ENCODE data around the gene LYRM7.
"Not testable (repeated sequence)": the region's sequence is repeated elsewhere in the genome, so short reads cannot be mapped to it uniquely, and the experiment has no call there.

LYRM7 gene

GRCh38 chr5:131182839-131183238 lies 12.1 kb downstream of the LYRM7 start:
- no peak for DNase-seq

DNA sequence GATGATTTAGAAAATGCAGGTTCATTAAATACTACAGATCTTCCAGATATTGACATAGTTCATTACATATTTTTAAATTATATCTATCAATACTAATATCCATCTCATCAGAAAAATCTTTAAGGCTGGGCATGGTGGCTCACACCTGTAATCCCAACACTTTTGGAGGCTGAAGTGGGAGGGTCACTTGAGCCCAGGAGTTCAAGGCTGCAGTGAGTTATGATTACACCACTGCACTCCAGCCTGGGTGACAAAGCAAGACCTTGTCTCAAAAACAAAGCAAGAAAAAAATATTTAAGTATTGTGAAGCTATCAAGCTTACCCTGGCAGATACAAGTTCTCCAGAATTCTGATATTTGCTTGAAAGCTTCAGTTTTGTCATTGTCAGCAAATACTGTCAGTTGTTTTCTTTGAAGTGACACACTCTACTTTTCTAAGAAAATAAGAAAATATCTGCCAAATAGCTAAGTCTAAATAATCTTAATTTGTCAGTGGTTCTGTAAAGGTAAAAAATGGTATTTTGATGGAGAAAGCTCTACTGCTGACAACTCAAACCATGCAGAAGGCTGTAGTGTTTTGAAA lies 14.9 kb downstream of the LYRM7 start:
- DNase-seq = no peak

- DNase-seq = no peak
Observed at GRCh38 chr5:131186561-131187256, 16.0 kb downstream of the LYRM7 start.

GRCh38 chr5:131193106-131193505 lies 22.4 kb downstream of the LYRM7 start:
- DNase-seq = no peak

DNA sequence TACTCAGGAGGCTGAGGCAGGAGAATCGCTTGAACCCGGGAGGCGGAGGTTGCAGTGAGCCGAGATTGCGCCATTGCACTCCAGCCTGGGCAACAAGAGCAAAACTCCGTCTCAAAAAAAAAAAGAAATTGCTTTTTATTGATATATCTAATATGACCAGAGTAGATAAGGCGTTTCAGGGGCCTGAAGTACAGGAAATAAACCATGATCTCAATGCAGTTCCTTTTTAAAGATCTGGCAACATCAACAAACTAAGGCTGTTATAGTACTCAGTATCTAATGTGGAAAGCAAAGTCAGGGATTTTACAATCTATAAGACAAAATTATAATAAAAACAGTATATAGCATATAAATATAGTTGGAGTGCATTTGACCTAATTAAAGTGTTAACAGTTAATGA lies 23.2 kb downstream of the LYRM7 start:
- DNase-seq = not testable (repeated sequence)

GRCh38 chr5:131194725-131195124 lies 24.0 kb downstream of the LYRM7 start:
- DNase-seq = no peak

DNA sequence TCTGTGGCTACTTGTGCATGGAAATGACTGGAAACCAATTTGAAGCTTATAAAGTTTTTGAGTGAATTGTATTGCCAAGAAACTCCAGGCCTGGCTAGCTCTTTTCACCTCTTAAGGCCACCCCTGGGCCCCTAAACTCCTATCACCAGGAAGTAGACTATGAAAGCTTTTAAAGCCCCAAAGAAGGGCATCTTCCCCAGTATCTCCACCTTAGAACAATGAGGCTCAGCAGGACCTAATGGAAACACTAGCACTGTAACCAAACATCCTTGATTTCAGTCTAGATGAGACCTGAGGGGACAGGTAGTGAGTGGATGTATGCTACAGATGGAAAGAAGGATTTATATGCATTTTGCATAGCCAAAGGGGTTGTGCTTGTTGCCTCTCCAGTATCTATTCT lies 25.0 kb downstream of the LYRM7 start:
- DNase-seq = no peak

DNA sequence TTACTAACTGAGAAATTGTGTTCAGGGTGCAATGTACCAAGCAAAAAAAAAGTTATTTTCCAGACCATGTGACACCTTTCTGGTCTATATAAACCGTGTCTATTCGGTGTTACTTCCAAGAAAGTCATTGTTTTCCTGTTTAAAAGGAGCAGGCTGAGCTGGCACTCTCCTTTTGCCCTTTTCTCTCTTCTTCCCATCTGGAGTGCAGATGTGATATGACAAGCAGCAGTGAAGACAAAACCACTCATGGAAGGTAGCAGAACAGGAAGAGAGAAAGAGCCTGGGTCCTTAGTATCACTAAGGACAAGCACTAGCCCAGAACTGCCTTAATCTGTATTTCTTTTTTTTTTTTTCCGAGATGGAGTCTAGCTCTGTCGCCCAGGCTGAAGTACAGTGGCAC lies 25.6 kb downstream of the LYRM7 start:
- no peak for DNase-seq

- DNase-seq = no peak
Observed at GRCh38 chr5:131198625-131199024, 27.9 kb downstream of the LYRM7 start.

- DNase-seq = no peak
Observed at GRCh38 chr5:131200560-131200959, 29.8 kb downstream of the LYRM7 start.

DNA sequence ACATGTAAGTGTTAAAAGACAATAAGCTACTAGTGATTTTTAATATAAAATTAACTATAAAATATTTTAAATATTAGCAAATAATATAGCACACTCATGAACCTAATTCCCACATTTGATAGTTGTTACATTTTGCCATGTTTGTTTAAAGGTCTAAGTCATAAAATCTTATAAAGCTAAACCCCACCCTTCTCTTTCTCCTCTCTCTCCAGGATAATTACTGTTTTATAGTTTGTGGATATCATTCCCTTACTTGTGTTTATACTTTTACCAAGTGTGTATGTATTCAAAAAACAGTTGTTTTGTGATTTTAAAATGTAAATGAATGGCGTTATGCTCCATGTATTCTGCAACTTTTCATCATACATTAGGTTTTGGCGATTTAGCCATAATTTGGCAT lies 34.2 kb downstream of the LYRM7 start:
- no peak for DNase-seq

GRCh38 chr5:131206061-131206460 lies 35.3 kb downstream of the LYRM7 start:
- no peak for DNase-seq

GRCh38 chr5:131206772-131207171 lies 36.0 kb downstream of the LYRM7 start:
- DNase-seq = no peak

- DNase-seq = no peak
Observed at GRCh38 chr5:131209175-131209505, 38.4 kb downstream of the LYRM7 start.

DNA sequence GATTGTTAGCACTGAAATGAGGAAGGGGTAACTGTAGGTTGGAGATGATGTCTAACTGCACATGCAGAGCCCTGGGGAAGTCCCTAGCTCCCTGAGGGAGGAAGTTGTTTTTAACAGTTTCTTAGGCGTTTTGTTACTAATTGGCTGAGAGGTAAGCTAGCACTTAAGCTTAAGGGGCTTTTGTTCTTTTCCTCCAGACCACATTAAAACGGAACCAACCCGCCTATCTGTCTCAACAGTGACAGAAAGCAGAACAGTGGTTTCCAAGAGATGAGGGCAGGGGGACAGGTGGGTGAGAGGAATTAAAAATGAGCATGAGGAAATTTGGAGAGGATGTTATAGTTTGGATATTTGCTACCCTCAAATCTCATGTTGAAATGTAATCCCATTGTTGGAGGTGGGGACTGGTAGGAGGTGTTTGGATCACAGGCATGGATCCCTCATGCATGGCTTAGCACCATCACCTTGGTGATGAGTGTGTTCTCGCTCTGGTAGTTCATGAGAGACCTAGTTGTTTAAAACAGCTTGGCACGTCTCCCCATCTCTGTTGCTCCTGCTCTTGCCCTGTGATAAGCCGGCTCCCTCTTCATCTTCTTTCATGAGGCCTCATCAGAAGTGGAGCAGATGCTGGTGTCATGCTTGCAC lies 38.9 kb downstream of the LYRM7 start:
- DNase-seq = peak; percentile 2

DNA sequence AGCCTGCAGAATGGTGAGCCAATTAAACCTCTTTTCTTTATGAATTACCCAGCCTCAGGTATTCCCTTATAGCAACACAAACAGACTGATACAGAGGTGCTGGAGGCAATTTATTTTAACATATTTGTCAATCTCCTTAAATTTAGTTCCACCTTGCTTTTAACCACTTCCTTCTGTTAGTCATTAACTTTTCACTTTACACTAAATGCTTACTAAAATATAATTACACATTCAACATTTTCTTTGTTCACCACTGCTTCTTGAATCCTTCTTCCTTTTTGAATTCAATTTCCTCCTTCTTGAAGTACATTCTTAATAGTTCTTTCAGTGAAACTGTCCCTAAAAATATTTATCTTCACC lies 39.4 kb downstream of the LYRM7 start:
- no peak for DNase-seq

- DNase-seq = no peak
Observed at GRCh38 chr5:131211669-131212068, 40.9 kb downstream of the LYRM7 start.

DNA sequence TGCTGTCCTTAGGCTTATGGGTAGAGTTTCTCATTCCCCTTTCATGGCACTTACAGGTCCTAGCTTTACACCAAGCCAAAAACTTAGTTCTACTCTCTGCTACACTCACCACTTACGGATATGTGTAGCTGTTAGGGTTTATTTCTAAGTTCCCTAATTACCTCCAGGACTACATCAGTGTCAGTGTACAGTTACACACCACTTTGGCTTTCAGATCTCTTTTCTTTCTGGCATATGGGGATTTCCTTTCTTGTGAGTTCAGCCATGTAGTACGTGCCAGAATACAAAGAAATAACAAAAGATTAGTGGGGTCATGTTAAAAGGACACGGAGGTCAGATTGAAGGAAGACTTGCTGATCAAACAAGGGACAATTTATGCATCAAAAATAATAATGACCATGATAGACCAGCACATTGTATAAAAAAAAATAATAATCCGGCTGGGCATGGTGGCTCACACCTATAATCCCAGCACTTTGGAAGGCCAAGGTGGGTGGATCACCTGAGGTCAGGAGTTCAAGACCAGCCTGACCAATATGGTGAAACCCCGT lies 41.8 kb downstream of the LYRM7 start:
- DNase-seq = no peak

DNA sequence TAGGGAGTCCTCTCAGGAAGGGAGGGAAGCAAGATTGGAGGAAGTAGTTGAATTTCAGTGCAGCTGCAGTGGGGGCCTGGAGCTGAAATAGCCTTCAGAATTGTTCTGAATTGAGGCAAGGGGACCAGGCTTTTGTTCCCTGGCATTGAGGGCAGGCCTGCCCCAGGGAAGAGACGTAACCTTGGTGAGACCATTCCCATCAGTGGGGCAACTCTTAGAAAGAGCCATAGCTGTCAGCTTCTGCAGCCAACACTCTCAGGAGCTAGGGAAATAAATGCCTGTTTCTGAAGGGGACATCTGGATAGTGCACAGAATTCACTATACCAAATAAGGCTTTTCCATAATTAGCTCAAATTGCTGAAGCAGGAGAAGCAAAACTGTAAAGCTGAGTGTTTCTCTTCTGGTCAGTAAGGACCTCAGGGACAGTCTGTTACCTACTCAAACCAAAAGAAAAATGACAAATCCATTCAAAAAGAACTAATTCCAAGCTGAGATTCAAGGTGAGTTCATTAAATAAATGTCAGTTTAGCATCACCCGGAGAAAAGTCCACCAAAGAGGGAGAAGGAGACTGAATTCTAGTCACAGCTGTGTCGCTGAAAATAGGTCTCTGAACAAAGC lies 44.0 kb downstream of the LYRM7 start:
- no peak for DNase-seq

DNA sequence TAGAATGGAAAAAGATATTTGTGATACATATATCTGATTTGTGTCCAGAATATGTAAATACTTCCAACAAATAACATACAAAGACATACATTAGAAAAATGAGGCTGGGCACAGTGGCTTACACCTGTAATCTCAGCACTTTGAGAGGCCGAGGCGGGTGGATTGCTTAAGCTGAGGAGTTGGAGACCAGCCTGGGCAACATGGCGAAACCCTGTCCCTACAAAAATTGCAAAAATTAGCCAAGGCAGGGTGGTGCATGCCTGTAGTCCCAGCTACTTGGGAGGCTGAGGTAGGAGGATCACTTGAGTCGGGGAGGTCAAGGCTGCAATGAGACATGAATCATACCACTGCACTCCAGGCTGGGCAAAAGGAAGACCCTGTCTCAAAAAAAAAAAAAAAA lies 47.0 kb downstream of the LYRM7 start:
- DNase-seq = no peak

DNA sequence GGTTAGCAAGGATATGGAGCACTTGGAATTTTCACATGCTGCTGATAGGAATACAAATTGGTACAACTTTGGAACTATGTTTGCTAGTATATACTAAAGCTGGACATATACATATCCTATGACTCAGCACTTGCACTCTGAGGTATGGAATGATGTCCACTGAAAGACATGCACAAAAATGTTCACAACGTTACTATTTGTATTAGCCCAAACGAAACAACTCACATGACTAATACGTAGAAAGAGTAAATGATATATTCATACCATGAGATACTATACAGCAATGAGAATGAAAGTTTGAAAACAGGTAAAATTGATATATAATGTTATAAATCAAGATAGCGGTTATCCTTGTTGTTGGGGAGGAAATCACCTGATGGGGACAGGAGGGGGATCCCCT lies 47.6 kb downstream of the LYRM7 start:
- no peak for DNase-seq

DNA sequence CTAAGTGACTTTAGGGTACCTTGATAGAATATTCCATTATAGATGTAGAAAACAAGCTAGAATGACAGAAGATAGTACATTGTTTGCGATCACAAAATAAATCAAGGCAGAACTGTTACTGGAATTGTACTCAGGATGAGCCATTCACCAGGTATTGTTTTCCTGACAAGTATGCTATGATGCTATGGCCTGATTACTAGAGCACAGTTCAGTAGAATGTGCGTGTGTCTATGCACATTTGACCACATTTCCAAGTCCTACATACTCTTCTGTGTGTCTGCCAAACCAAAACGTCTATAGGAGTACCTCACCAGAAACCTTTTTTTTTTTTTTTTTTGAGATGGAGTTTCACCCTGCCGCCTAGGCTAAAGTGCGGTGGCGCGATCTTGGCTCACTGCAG lies 49.8 kb downstream of the LYRM7 start:
- DNase-seq = no peak

- DNase-seq = no peak
Observed at GRCh38 chr5:131221008-131221703, 50.4 kb downstream of the LYRM7 start.
